SU-DHL-6 (cell line): ENCODE data around the gene MICAL3.

Experiments
- EZH2phosphoT487 ChIP-seq: fragments of 200-600 bp; sonication (generic), shearing (Covaris generic); conservative IDR thresholded peaks from 2 replicates; pipeline ENCODE4 v1.6.1; 2018; ENCODE audit warnings: mild to moderate bottlenecking, antibody characterized with exemption, low read length, moderate library complexity, mixed read lengths
- TF ChIP-seq, protein P1 (sequence below): fragments of 200-600 bp; sonication (generic); IDR thresholded peaks from one replicate; pipeline ENCODE4 v1.5.1; 2017; ENCODE audit warnings: antibody characterized with exemption, mild to moderate bottlenecking, low read length, moderate library complexity; ENCODE audit not compliant: insufficient read depth, poor library complexity, severe bottlenecking

DNA sequence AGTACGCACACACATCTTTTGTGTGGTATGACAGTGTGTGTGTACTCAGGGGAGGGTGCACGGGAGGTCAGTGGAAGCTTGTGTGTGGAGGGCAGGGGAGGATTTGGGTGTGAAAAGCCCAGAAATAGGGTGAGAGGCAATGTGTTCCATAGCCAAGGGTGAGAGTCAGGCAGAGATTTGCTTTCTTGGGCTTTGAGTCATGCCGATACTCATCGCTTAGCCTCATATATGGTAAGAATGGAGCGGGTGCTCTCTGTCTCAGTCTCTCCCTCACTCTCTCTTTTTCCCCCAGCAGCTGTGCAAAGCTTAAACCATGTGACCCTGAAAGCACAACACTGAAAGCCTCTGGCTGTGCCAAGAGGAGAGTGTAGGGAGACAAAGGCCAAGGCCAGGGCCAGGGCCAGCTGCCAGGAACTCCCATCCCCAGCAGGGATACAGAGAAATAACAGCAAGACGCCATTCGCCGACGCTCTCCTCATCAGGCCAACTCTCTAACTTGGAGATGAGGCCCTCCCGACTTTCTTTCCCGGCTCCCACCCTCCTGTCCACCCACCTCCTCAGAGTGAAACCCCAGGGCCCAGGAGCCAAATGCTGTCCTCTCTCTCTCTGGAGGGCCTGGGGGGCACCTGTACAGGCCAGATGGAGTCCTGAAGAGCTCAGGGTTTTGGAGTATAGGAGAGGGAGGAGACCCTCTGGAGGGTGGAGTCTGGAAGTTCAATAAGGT, 20.3 kb upstream of the MICAL3 start:
- TF ChIP-seq, protein P1, sequence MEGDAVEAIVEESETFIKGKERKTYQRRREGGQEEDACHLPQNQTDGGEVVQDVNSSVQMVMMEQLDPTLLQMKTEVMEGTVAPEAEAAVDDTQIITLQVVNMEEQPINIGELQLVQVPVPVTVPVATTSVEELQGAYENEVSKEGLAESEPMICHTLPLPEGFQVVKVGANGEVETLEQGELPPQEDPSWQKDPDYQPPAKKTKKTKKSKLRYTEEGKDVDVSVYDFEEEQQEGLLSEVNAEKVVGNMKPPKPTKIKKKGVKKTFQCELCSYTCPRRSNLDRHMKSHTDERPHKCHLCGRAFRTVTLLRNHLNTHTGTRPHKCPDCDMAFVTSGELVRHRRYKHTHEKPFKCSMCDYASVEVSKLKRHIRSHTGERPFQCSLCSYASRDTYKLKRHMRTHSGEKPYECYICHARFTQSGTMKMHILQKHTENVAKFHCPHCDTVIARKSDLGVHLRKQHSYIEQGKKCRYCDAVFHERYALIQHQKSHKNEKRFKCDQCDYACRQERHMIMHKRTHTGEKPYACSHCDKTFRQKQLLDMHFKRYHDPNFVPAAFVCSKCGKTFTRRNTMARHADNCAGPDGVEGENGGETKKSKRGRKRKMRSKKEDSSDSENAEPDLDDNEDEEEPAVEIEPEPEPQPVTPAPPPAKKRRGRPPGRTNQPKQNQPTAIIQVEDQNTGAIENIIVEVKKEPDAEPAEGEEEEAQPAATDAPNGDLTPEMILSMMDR = no peak
- TF ChIP-seq EZH2phosphoT487 = no peak
